Stimulated activated CD4-positive, alpha-beta T cell treated with anti-CD3 and anti-CD28 coated beads, Interleukin-12 subunit alpha, Interleukin-12 subunit beta, amount 100 ng/mL, for 48 hours (primary cell): ENCODE data around the gene DPF3.
"Not testable (repeated sequence)": the region's sequence is repeated elsewhere in the genome, so short reads cannot be mapped to it uniquely, and the experiment has no call there.

Source experiments
- DNase-seq, 3 donors: peaks; one replicate each; pipeline ENCODE4 v3.0.0-alpha.2; 2020; ENCODE audit warnings: low read depth in 2 of 3, low spot score in 1 of 3

The DPF3 gene

GRCh38 chr14:72881543-72881942, 12.4 kb downstream of the DPF3 start:
- DNase-seq: no peak

- DNase-seq: no peak
These were observed 13.1 kb downstream of the DPF3 start for GRCh38 chr14:72880820-72881219.

GRCh38 chr14:72880164-72880563, 13.7 kb downstream of the DPF3 start:
- DNase-seq: no peak

- no peak for DNase-seq
These were observed 14.5 kb downstream of the DPF3 start for GRCh38 chr14:72879431-72879830.

GRCh38 chr14:72878746-72879145, 15.2 kb downstream of the DPF3 start:
- DNase-seq: no peak

- no peak for DNase-seq
These were observed 17.2 kb downstream of the DPF3 start for GRCh38 chr14:72876710-72877063.

GRCh38 chr14:72876005-72876709, 17.7 kb downstream of the DPF3 start:
- no peak for DNase-seq

- DNase-seq: not testable (repeated sequence)
These were observed 23.0 kb downstream of the DPF3 start for GRCh38 chr14:72870878-72871277.

GRCh38 chr14:72869407-72870329, 24.2 kb downstream of the DPF3 start:
- DNase-seq: no peak

GRCh38 chr14:72868500-72868899, 25.4 kb downstream of the DPF3 start:
- DNase-seq: no peak

- no peak for DNase-seq
These were observed 29.1 kb downstream of the DPF3 start for GRCh38 chr14:72864712-72865365.

GRCh38 chr14:72863216-72864006, 30.5 kb downstream of the DPF3 start:
- no peak for DNase-seq

GRCh38 chr14:72856530-72857266, 37.2 kb downstream of the DPF3 start:
- no peak for DNase-seq

- no peak for DNase-seq
These were observed 38.0 kb downstream of the DPF3 start for GRCh38 chr14:72855913-72856312.

- no peak for DNase-seq
These were observed 41.7 kb downstream of the DPF3 start for GRCh38 chr14:72852194-72852593.

- DNase-seq: no peak
These were observed 42.3 kb downstream of the DPF3 start for GRCh38 chr14:72851635-72852034.

- no peak for DNase-seq
These were observed 43.5 kb downstream of the DPF3 start for GRCh38 chr14:72850360-72850759.

- DNase-seq: no peak
These were observed 44.7 kb downstream of the DPF3 start for GRCh38 chr14:72849222-72849621.

- no peak for DNase-seq
These were observed 46.2 kb downstream of the DPF3 start for GRCh38 chr14:72847721-72848120.

- DNase-seq: no peak
These were observed 48.2 kb downstream of the DPF3 start for GRCh38 chr14:72845683-72846082.
